ENCODE measurements around the gene GSX2.
"Not testable (repeated sequence)": the region's sequence is repeated elsewhere in the genome, so short reads cannot be mapped to it uniquely, and the experiment has no call there.

GSX2 gene

GRCh38 chr4:54107951-54108748 is 8.2 kb downstream of the GSX2 start:
- DNase-seq, result no peak

GRCh38 chr4:54109241-54110018 is 9.5 kb downstream of the GSX2 start:
- DNase-seq, result no peak

GRCh38 chr4:54110019-54110416 is 10.1 kb downstream of the GSX2 start:
- no peak for DNase-seq

- DNase-seq, result not testable (repeated sequence)
Measured at GRCh38 chr4:54113206-54113605, 13.2 kb downstream of the GSX2 start.

GRCh38 chr4:54116246-54116645 is 16.3 kb downstream of the GSX2 start:
- not testable (repeated sequence) for DNase-seq

GRCh38 chr4:54118850-54119589 is 19.1 kb downstream of the GSX2 start:
- no peak for DNase-seq

GRCh38 chr4:54120518-54120917 is 20.6 kb downstream of the GSX2 start:
- no peak for DNase-seq

GRCh38 chr4:54127660-54128059 is 27.7 kb downstream of the GSX2 start:
- DNase-seq, result no peak

- not testable (repeated sequence) for DNase-seq
Measured at GRCh38 chr4:54128694-54129093, 28.7 kb downstream of the GSX2 start.

GRCh38 chr4:54139332-54139731 is 39.4 kb downstream of the GSX2 start:
- no peak for DNase-seq

- no peak for DNase-seq
Measured at GRCh38 chr4:54140287-54140686, 40.3 kb downstream of the GSX2 start.

- DNase-seq, result no peak
Measured at GRCh38 chr4:54144199-54144598, 44.2 kb downstream of the GSX2 start.

- no peak for DNase-seq
Measured at GRCh38 chr4:54144661-54145171, 44.8 kb downstream of the GSX2 start.

GRCh38 chr4:54146139-54146538 is 46.2 kb downstream of the GSX2 start:
- no peak for DNase-seq

GRCh38 chr4:54149323-54149722 is 49.4 kb downstream of the GSX2 start:
- DNase-seq, result no peak

All from CD4-positive, alpha-beta T cell treated with Interleukin-17A for 1 hour (primary cell).